ENCODE data around the gene C3orf62.

DNA sequence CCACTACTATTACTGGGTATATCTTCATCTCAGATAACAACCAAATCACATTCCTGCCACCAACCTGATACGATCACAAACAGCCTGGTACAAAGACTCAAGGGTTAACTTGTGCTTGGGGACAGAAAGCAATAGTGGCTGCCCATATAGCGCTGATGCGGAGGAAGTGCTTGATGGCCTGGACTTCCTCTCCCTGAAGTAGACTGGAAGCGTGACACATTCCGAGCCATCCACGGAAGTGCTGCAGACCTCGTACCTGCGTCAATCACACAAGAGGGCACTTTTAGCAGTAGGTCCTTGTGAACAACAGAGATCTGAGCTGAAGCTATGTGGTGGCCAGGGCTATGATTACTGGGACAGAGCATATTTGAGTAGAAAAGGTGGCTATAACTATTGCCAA, 17.3 kb upstream of the C3orf62 start:
- TF ChIP-seq CEBPB (IDR thresholded peaks at IDR 0.05; ENCODE audit: low read depth): no peak
- TF ChIP-seq, protein P1, sequence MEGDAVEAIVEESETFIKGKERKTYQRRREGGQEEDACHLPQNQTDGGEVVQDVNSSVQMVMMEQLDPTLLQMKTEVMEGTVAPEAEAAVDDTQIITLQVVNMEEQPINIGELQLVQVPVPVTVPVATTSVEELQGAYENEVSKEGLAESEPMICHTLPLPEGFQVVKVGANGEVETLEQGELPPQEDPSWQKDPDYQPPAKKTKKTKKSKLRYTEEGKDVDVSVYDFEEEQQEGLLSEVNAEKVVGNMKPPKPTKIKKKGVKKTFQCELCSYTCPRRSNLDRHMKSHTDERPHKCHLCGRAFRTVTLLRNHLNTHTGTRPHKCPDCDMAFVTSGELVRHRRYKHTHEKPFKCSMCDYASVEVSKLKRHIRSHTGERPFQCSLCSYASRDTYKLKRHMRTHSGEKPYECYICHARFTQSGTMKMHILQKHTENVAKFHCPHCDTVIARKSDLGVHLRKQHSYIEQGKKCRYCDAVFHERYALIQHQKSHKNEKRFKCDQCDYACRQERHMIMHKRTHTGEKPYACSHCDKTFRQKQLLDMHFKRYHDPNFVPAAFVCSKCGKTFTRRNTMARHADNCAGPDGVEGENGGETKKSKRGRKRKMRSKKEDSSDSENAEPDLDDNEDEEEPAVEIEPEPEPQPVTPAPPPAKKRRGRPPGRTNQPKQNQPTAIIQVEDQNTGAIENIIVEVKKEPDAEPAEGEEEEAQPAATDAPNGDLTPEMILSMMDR (IDR thresholded peaks at IDR 0.05 in 2 of 3, conservative IDR thresholded peaks at IDR 0.05 in 1 of 3; ENCODE audit: borderline replicate concordance in 1 of 3, insufficient read depth in 1 of 3, low read depth in 2 of 3, low read length in 2 of 3): no peak
- TF ChIP-seq ZFX (IDR thresholded peaks at IDR 0.05): no peak
- TF ChIP-seq, protein P2, sequence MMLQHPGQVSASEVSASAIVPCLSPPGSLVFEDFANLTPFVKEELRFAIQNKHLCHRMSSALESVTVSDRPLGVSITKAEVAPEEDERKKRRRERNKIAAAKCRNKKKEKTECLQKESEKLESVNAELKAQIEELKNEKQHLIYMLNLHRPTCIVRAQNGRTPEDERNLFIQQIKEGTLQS (IDR thresholded peaks at IDR 0.05): no peak
- TF ChIP-seq EGR1 (IDR thresholded peaks at IDR 0.05; ENCODE audit: low read depth): no peak
- TF ChIP-seq RAD21 (IDR thresholded peaks at IDR 0.05; ENCODE audit: low read depth): no peak
- no peak for TF ChIP-seq POLR2A (IDR thresholded peaks at IDR 0.05; ENCODE audit: borderline replicate concordance, extremely low read depth, insufficient read depth, insufficient read length)
